BJ (cell line): ENCODE results near the gene PPME1. TPM values are rescaled to one million over a fixed set of nuclear protein-coding genes. Genes with fewer than 3 reads are reported as not detected.
"Not testable (repeated sequence)": the region's sequence is repeated elsewhere in the genome, so short reads cannot be mapped to it uniquely, and the experiment has no call there.

Experiments used
- CTCF ChIA-PET: fragments of 350-600 bp; formaldehyde crosslinking; extraction: SDS; loops from one replicate; lab custom pipeline; 2021; ENCODE audit warnings: antibody characterized with exemption, inconsistent platforms; lab: Yijun Ruan, JAX
- POLR2A ChIA-PET: fragments of 300-600 bp; sonication (Branson Sonifier 250); formaldehyde crosslinking; extraction: SDS; loops from one replicate; lab custom pipeline; 2021; ENCODE audit warnings: antibody characterized with exemption; lab: Charles Lee
- DNase-seq: peaks from one replicate; pipeline ENCODE4 v3.0.0-alpha.2; 2011; ENCODE audit warnings: low read depth
- H3K27me3 ChIP-seq: 2 replicates; pipeline ENCODE4 v1.6.0; 2011; ENCODE audit warnings: low read length; ENCODE audit not compliant: control insufficient read depth, insufficient read depth
- H3K36me3 ChIP-seq: 2 replicates; pipeline ENCODE4 v1.5.1; 2011; ENCODE audit warnings: low read length; ENCODE audit not compliant: control insufficient read depth, insufficient read depth
- H3K4me3 ChIP-seq: 2 replicates; pipeline ENCODE4 v1.5.1; 2011; ENCODE audit warnings: low read depth, mild to moderate bottlenecking, control low read depth, low read length
- CTCF ChIP-seq: IDR thresholded peaks from 2 replicates; pipeline ENCODE4 v1.5.1; 2011; ENCODE audit warnings: low read depth, mild to moderate bottlenecking, control low read depth, inconsistent platforms, low read length, moderate library complexity; ENCODE audit not compliant: insufficient read depth
- polyA plus RNA-seq: library from polyadenylated mRNA; depleted of rRNA; stranded (reverse); fragments of >200 nt; gene quantifications from 2 replicates; pipeline ENCODE4 v1.2.3, GENCODE V29; 2011

PPME1 gene
- polyA plus RNA-seq, 1 experiment, result 133 TPM

DNA sequence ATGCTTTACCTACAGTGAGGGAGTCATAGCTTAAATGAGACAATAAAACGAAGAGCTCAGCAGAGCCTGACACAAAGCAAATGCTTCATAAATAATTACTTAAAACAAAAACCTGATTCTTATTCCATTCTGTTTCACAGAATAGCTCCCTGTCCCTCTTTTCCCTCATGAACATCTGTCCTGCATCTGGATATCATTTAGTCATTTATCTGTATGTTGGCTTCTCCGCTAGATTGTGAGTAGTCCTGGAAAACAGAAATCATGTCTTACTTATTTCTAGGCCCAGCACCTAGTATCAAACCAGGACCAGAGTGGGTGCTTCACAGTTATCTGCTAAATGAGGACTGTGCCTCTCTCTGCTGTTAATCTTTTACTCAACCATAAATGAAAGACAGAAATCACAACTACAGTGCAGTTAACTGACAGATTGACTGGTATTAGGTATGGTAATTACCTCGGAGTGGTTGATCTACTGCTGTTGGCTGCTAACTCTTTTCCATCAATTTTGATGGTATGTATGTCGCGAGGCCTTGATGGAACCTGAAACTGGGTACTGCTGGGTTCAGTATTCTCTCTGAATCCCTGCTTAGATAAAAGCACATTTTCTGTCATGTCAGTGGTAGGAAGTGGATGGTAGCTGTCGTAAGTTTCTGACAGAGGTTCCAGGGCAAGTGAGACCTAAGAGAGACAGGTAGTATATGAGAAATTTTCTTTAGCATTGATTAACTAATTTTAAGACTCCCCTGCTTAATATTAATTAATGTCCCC, 31.8 kb upstream of the PPME1 start:
- no peak for DNase-seq
- ChIA-PET POLR2A (interaction anchor here (0.7 kb wide), 1 partner anchor 1264 kb away, joined by 4 read pairs; no protein-coding TSS in a partner anchor), CTCF (interaction anchor here (0.9 to 2.2 kb wide), 2 partner anchors 9 to 314 kb away, joined by 3 to 9 read pairs; no protein-coding TSS in a partner anchor)
- TF ChIP-seq CTCF, result no peak
- Histone ChIP-seq H3K36me3 (no peaks in the 10 kb centered on the region), H3K4me3 (no peak overlapping the region), H3K27me3 (no peaks in the 10 kb centered on the region)

DNA sequence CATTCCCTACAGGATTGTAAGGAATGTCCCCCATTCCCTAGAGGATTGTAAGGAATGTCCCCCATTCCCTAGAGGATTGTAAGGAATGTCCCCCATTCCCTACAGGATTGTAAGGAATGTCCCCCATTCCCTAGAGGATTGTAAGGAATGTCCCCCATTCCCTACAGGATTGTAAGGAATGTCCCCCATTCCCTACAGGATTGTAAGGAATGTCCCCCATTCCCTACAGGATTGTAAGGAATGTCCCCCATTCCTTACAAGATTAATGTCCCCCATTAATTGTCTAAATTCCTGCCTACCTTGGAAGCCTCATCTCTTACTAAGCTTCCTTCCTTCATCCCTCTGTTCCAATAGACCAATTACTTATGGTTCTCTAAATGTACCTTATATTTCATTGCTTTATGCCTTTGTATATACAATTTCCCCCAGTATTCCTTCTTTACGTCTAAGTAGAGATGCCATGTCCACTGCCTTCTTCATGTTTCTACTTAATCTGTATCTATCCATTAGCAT, 31.1 kb upstream of the PPME1 start:
- POLR2A ChIA-PET, result not testable (repeated sequence)

GRCh38 chr11:74141241-74141695, 29.8 kb upstream of the PPME1 start:
- H3K36me3 ChIP-seq, result no peaks in the 10 kb centered on the region
- no peak for TF ChIP-seq CTCF
- POLR2A ChIA-PET, result no interaction called here
- H3K4me3 ChIP-seq, result no peak overlapping the region
- CTCF ChIA-PET, result interaction anchor here (0.9 kb wide), 1 partner anchor 20 kb away, joined by 3 read pairs; no protein-coding TSS in a partner anchor
- H3K27me3 ChIP-seq, result no peaks in the 10 kb centered on the region
- DNase-seq, result no peak

More for the DNA sequence above, 31.1 kb upstream of the PPME1 start:
- not testable (repeated sequence) for H3K4me3 ChIP-seq, H3K27me3 ChIP-seq, DNase-seq, H3K36me3 ChIP-seq
- CTCF ChIA-PET, result interaction anchor here (2.2 kb wide), 1 partner anchor 8 kb away, joined by 9 read pairs; no protein-coding TSS in a partner anchor

GRCh38 chr11:74141908-74142307, 29.2 kb upstream of the PPME1 start:
- no peak for TF ChIP-seq CTCF
- Histone ChIP-seq H3K27me3 (no peaks in the 10 kb centered on the region), H3K36me3 (no peaks in the 10 kb centered on the region), H3K4me3 (no peak overlapping the region)
- ChIA-PET POLR2A (no interaction called here), CTCF (interaction anchor here (0.9 kb wide), 1 partner anchor 19 kb away, joined by 3 read pairs; no protein-coding TSS in a partner anchor)
- DNase-seq, result no peak

GRCh38 chr11:74142624-74143023, 28.5 kb upstream of the PPME1 start:
- Histone ChIP-seq H3K4me3 (no peak overlapping the region), H3K36me3 (no peaks in the 10 kb centered on the region), H3K27me3 (no peaks in the 10 kb centered on the region)
- no peak for DNase-seq
- POLR2A ChIA-PET, result no interaction called here
- CTCF ChIA-PET, result no interaction called here
- TF ChIP-seq CTCF, result no peak
